ENCODE data around the gene TTPAL. TPM values are rescaled to one million over a fixed set of nuclear protein-coding genes. Genes with fewer than 3 reads are reported as not detected.

The TTPAL gene
- total RNA-seq, 4 donors from 2014 or later: 9.2 to 21.8 (median 13.8) TPM

GRCh38 chr20:44496976-44497375 is 21.3 kb downstream of the TTPAL start:
- H3K36me3 ChIP-seq: peaks cover 10 to 100% of the 10 kb centered on the region in 2 donors
- no peak for ATAC-seq
- H3K4me3 ChIP-seq: no peak overlapping the region
- WGBS, 2 donors (ENCODE audit: low coverage in 1 of 2): 75 to 83% methylated on average over 3 of the region's 3 CpGs
- H3K9me3 ChIP-seq: no peaks in the 10 kb centered on the region
- no peaks in the 10 kb centered on the region for H3K27me3 ChIP-seq
- H3K27ac ChIP-seq: peak overlapping the region in 1 of 4 donors; percentile 61
- TF ChIP-seq EP300 (IDR thresholded peaks at IDR 0.05) (no peak), POLR2A (IDR thresholded peaks at IDR 0.05) (no peak), POLR2AphosphoS5 (IDR thresholded peaks at IDR 0.05) (no peak)
- TF ChIP-seq, protein P1, sequence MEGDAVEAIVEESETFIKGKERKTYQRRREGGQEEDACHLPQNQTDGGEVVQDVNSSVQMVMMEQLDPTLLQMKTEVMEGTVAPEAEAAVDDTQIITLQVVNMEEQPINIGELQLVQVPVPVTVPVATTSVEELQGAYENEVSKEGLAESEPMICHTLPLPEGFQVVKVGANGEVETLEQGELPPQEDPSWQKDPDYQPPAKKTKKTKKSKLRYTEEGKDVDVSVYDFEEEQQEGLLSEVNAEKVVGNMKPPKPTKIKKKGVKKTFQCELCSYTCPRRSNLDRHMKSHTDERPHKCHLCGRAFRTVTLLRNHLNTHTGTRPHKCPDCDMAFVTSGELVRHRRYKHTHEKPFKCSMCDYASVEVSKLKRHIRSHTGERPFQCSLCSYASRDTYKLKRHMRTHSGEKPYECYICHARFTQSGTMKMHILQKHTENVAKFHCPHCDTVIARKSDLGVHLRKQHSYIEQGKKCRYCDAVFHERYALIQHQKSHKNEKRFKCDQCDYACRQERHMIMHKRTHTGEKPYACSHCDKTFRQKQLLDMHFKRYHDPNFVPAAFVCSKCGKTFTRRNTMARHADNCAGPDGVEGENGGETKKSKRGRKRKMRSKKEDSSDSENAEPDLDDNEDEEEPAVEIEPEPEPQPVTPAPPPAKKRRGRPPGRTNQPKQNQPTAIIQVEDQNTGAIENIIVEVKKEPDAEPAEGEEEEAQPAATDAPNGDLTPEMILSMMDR (IDR thresholded peaks at IDR 0.05): no peak
- H3K4me1 ChIP-seq: peaks cover 0 to 17% (median 0%) of the 10 kb centered on the region in 3 donors

GRCh38 chr20:44497761-44498160 is 22.1 kb downstream of the TTPAL start:
- no peak for ATAC-seq
- WGBS, 2 donors (ENCODE audit: low coverage in 1 of 2): 65% methylated on average over 3 of the region's 3 CpGs
- peaks cover 10 to 100% of the 10 kb centered on the region in 2 donors for H3K36me3 ChIP-seq

DNA sequence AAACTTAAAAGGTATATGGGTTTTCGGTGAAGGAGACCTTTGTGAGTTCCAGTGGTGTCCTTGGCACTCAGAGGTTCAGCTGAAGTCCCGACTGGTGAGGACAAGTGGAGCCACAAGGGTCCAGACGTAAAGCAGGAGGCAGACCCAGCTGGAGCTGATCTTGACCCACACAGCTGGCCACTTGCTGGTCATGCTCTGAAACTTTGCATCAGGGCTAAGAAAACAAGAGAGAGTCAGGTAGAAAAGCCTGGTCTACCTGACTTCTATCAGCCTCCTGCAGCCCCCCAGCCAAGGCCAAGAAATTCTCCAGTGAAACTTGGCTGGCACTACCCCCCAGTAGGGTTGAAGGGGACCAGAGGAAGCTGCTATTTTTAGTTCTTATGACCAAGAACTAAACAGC is 24.5 kb downstream of the TTPAL start:
- 83% methylated on average over 3 of the region's 3 CpGs; no CpG with 5 or more reads in 1 of the 2 donors for WGBS, 2 donors (ENCODE audit: low coverage in 1 of 2)
- Histone ChIP-seq H3K36me3 (peaks cover 10 to 100% of the 10 kb centered on the region in 2 donors), H3K27me3 (no peaks in the 10 kb centered on the region), H3K27ac (no peak overlapping the region), H3K9me3 (no peaks in the 10 kb centered on the region), H3K4me3 (no peak overlapping the region), H3K4me1 (peaks cover 0 to 12% (median 0%) of the 10 kb centered on the region in 3 donors)
- ATAC-seq: no peak
- TF ChIP-seq POLR2A (IDR thresholded peaks at IDR 0.05) (no peak), EP300 (IDR thresholded peaks at IDR 0.05) (no peak), POLR2AphosphoS5 (IDR thresholded peaks at IDR 0.05) (no peak)
- TF ChIP-seq, protein P1 (IDR thresholded peaks at IDR 0.05): no peak

More at GRCh38 chr20:44497761-44498160, 22.1 kb downstream of the TTPAL start:
- H3K9me3 ChIP-seq: no peaks in the 10 kb centered on the region
- H3K27ac ChIP-seq: peak overlapping the region in 1 of 4 donors; percentile 14
- TF ChIP-seq POLR2A (IDR thresholded peaks at IDR 0.05): no peak
- TF ChIP-seq, protein P1 (IDR thresholded peaks at IDR 0.05): no peak
- H3K27me3 ChIP-seq: no peaks in the 10 kb centered on the region
- peaks cover 0 to 12% (median 0%) of the 10 kb centered on the region in 3 donors for H3K4me1 ChIP-seq
- no peak overlapping the region for H3K4me3 ChIP-seq

GRCh38 chr20:44501448-44501847 is 25.8 kb downstream of the TTPAL start:
- Histone ChIP-seq H3K4me1 (peaks cover 0 to 7% (median 0%) of the 10 kb centered on the region in 3 donors), H3K27me3 (no peaks in the 10 kb centered on the region), H3K27ac (no peak overlapping the region), H3K9me3 (no peaks in the 10 kb centered on the region), H3K4me3 (no peak overlapping the region), H3K36me3 (peaks cover 10 to 100% of the 10 kb centered on the region in 2 donors)
- TF ChIP-seq POLR2A (IDR thresholded peaks at IDR 0.05): no peak
- TF ChIP-seq, protein P1 (IDR thresholded peaks at IDR 0.05): no peak
- no peak for TF ChIP-seq EP300 (IDR thresholded peaks at IDR 0.05)
- TF ChIP-seq POLR2AphosphoS5 (IDR thresholded peaks at IDR 0.05): no peak
- ATAC-seq: no peak
- WGBS, 2 donors (ENCODE audit: low coverage in 1 of 2): 71 to 84% methylated on average over 5 of the region's 5 CpGs

DNA sequence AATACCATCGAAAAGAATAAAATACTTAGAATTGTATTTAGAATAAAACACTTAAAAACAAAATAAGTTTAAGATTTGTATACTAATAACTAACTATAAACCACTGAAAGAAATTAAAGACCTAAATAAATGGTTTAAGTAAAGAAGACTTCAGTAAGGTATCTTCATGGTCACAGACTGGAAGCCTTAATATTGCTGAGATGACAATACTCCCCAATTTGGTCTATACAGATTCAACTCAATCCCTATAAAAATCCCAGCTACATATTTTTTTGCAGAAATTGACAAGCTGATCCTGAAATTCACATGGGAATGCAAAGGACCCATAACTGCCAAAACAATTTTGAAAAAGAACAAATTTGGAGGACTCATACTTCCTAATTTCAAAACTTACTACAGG is 27.3 kb downstream of the TTPAL start:
- WGBS, 2 donors (ENCODE audit: low coverage in 1 of 2): 91 to 100% methylated on average over 1 of the region's 1 CpG
- no peak overlapping the region for H3K27ac ChIP-seq
- no peaks in the 10 kb centered on the region for H3K9me3 ChIP-seq
- H3K27me3 ChIP-seq: no peaks in the 10 kb centered on the region
- H3K4me1 ChIP-seq: peaks cover 0 to 1% (median 0%) of the 10 kb centered on the region in 3 donors
- ATAC-seq: no peak
- H3K36me3 ChIP-seq: peaks cover 10 to 100% of the 10 kb centered on the region in 2 donors
- H3K4me3 ChIP-seq: no peak overlapping the region
- TF ChIP-seq, protein P1 (IDR thresholded peaks at IDR 0.05): no peak
- TF ChIP-seq POLR2A (IDR thresholded peaks at IDR 0.05) (no peak), EP300 (IDR thresholded peaks at IDR 0.05) (no peak), POLR2AphosphoS5 (IDR thresholded peaks at IDR 0.05) (no peak)

All from gastroesophageal sphincter (tissue), 4 donors.